A673 (cell line): ENCODE results near the gene COL4A2. TPM values are rescaled to one million over a fixed set of nuclear protein-coding genes. Genes with fewer than 3 reads are reported as not detected.
"Not testable (repeated sequence)": the region's sequence is repeated elsewhere in the genome, so short reads cannot be mapped to it uniquely, and the experiment has no call there.

ENCODE experiments used
- BruUV-seq: library from RNA; stranded (reverse); fragments of 400-500 nt; replicated peaks from 2 replicates; lab custom pipeline; 2021; lab: Mats Ljungman, UMichigan
- CTCF ChIA-PET: fragments of 300-600 bp; sonication (Branson Sonifier 250); formaldehyde crosslinking; loops from one replicate; lab custom pipeline; 2022; ENCODE audit warnings: antibody characterized with exemption; lab: Charles Lee
- POLR2A ChIA-PET: fragments of 300-600 bp; sonication (Branson Sonifier 250); formaldehyde crosslinking; loops from one replicate; lab custom pipeline; 2022; ENCODE audit warnings: antibody characterized with exemption; ENCODE audit not compliant: low non-redundant PET; lab: Charles Lee
- DNase-seq: peaks from one replicate; pipeline ENCODE4 v3.0.0-alpha.2; 2015; ENCODE audit warnings: low spot score
- H3K27ac ChIP-seq: fragments of 200-600 bp; sonication (generic); 2 replicates; pipeline ENCODE4 v1.5.1; 2016; ENCODE audit warnings: mixed run types, low read depth, mild to moderate bottlenecking, mixed read lengths, antibody characterized with exemption, low read length; ENCODE audit not compliant: poor library complexity, severe bottlenecking
- H3K27me3 ChIP-seq: fragments of 200-600 bp; sonication (generic); replicated peaks from 2 replicates; pipeline ENCODE4 v1.6.1; 2017; ENCODE audit warnings: mixed run types, low read depth, mild to moderate bottlenecking, mixed read lengths, antibody characterized with exemption, low read length; ENCODE audit not compliant: insufficient read depth, poor library complexity
- H3K36me3 ChIP-seq: fragments of 200-600 bp; sonication (generic); 2 replicates; pipeline ENCODE4 v1.6.1; 2016; ENCODE audit warnings: mixed run types, mild to moderate bottlenecking, mixed read lengths, antibody characterized with exemption, low read length; ENCODE audit not compliant: insufficient read depth, poor library complexity, severe bottlenecking
- H3K4me1 ChIP-seq: fragments of 200-600 bp; sonication (generic); 2 replicates; pipeline ENCODE4 v1.6.1; 2017; ENCODE audit warnings: mixed run types, mild to moderate bottlenecking, mixed read lengths, antibody characterized with exemption, low read length; ENCODE audit not compliant: insufficient read depth, poor library complexity, severe bottlenecking
- H3K4me3 ChIP-seq: fragments of 200-600 bp; sonication (generic); 2 replicates; pipeline ENCODE4 v1.5.1; 2016; ENCODE audit warnings: low read depth, mixed run types, mild to moderate bottlenecking, mixed read lengths, low read length; ENCODE audit not compliant: poor library complexity, severe bottlenecking
- H3K9me3 ChIP-seq: fragments of 200-600 bp; sonication (generic); 2 replicates; pipeline ENCODE4 v1.6.1; 2016; ENCODE audit warnings: mixed run types, low read depth, mild to moderate bottlenecking, mixed read lengths, antibody characterized with exemption, low read length; ENCODE audit not compliant: poor library complexity, severe bottlenecking
- CTCF ChIP-seq: fragments of 300-800, 200-600 bp; sonication (generic); conservative IDR thresholded peaks from 2 replicates; pipeline ENCODE4 v1.5.1; 2017; ENCODE audit warnings: low read depth, mild to moderate bottlenecking, antibody characterized with exemption, low read length, moderate library complexity, mixed read lengths
- EZH2 ChIP-seq: fragments of 200-600 bp; sonication (generic); IDR thresholded peaks from 2 replicates; pipeline ENCODE4 v1.6.1; 2017; ENCODE audit warnings: borderline replicate concordance, low read depth, mild to moderate bottlenecking, mixed read lengths, antibody characterized with exemption, low read length; ENCODE audit not compliant: poor library complexity, severe bottlenecking
- intact Hi-C: fragments of 100-400 bp; cut with micrococcal nuclease; formaldehyde crosslinking; loops from one replicate; pipeline ENCODE4 v1.10.0; 2022; ENCODE audit not compliant: unreplicated experiment
- total RNA-seq: library from RNA; stranded (reverse); gene quantifications from 2 replicates; pipeline ENCODE4 v1.2.3, GENCODE V29; 2021

The COL4A2 gene
- total RNA-seq, 1 experiment from 2014 or later: 184 TPM

- CTCF ChIA-PET: no interaction called here
- no peaks in the 10 kb centered on the region for H3K36me3 ChIP-seq
- POLR2A ChIA-PET: no interaction called here
- H3K9me3 ChIP-seq: no peaks in the 10 kb centered on the region
- no peaks in the 10 kb centered on the region for H3K4me1 ChIP-seq
- no peak overlapping the region for H3K4me3 ChIP-seq
- intact Hi-C loops: no loop called here
- TF ChIP-seq CTCF (no peak), EZH2 (no peak)
- H3K27me3 ChIP-seq: no peaks in the 10 kb centered on the region
- DNase-seq: no peak
- BruUV-seq: no TSS peak
- H3K27ac ChIP-seq: no peak overlapping the region
These were observed 224.0 kb downstream of the COL4A2 start for GRCh38 chr13:110531100-110531499.

- H3K36me3 ChIP-seq: no peaks in the 10 kb centered on the region
- no peak for DNase-seq
- no peak for TF ChIP-seq CTCF
- no peak for TF ChIP-seq EZH2
- H3K27me3 ChIP-seq: no peaks in the 10 kb centered on the region
- POLR2A ChIA-PET: no interaction called here
- intact Hi-C loops: no loop called here
- no peaks in the 10 kb centered on the region for H3K4me1 ChIP-seq
- H3K4me3 ChIP-seq: no peak overlapping the region
- H3K27ac ChIP-seq: no peak overlapping the region
- CTCF ChIA-PET: no interaction called here
- H3K9me3 ChIP-seq: no peaks in the 10 kb centered on the region
- no TSS peak for BruUV-seq
These were observed 224.6 kb downstream of the COL4A2 start for GRCh38 chr13:110531671-110532083.

GRCh38 chr13:110532258-110532657 is 225.2 kb downstream of the COL4A2 start:
- BruUV-seq, H3K27ac ChIP-seq, POLR2A ChIA-PET: not testable (repeated sequence)

More at GRCh38 chr13:110532258-110532657, 225.2 kb downstream of the COL4A2 start:
- H3K27me3 ChIP-seq, H3K36me3 ChIP-seq, CTCF ChIA-PET, intact Hi-C loops, H3K9me3 ChIP-seq, DNase-seq, H3K4me1 ChIP-seq, H3K4me3 ChIP-seq: not testable (repeated sequence)
